ENCODE measurements around the gene POGK.

POGK gene

GRCh38 chr1:166852918-166853317 lies 13.6 kb downstream of the POGK start:
- TF ChIP-seq TEAD4 (IDR thresholded peaks at IDR 0.05) = no peak
- TF ChIP-seq NFIC (IDR thresholded peaks at IDR 0.05) = no peak
- TF ChIP-seq USF1 (IDR thresholded peaks at IDR 0.05) = no peak
- TF ChIP-seq TCF12 (IDR thresholded peaks at IDR 0.05; ENCODE audit: low read depth) = no peak
- TF ChIP-seq YY1 (IDR thresholded peaks at IDR 0.05; ENCODE audit: low read depth) = no peak
- TF ChIP-seq EP300 (IDR thresholded peaks at IDR 0.05; ENCODE audit: borderline replicate concordance) = no peak
- TF ChIP-seq FOXM1 (IDR thresholded peaks at IDR 0.05; ENCODE audit: borderline replicate concordance, low read depth) = no peak
- TF ChIP-seq REST (IDR thresholded peaks at IDR 0.05; ENCODE audit: low read depth) = no peak
- TF ChIP-seq TAF1 (IDR thresholded peaks at IDR 0.05; ENCODE audit: low read depth) = no peak
- no peak for TF ChIP-seq ZBTB7A (IDR thresholded peaks at IDR 0.05; ENCODE audit: low read depth)
- TF ChIP-seq CREB1 (IDR thresholded peaks at IDR 0.05; ENCODE audit: low read depth) = no peak
- no peak for TF ChIP-seq MAX (IDR thresholded peaks at IDR 0.05)
- no peak for TF ChIP-seq CEBPB (IDR thresholded peaks at IDR 0.05)

GRCh38 chr1:166855558-166855957 lies 16.3 kb downstream of the POGK start:
- TF ChIP-seq CEBPB (IDR thresholded peaks at IDR 0.05) (no peak), USF1 (IDR thresholded peaks at IDR 0.05) (no peak), ZBTB7A (IDR thresholded peaks at IDR 0.05; ENCODE audit: low read depth) (no peak), TCF12 (IDR thresholded peaks at IDR 0.05; ENCODE audit: low read depth) (no peak), EP300 (IDR thresholded peaks at IDR 0.05; ENCODE audit: borderline replicate concordance) (no peak), EGR1 (IDR thresholded peaks at IDR 0.05) (no peak), YY1 (IDR thresholded peaks at IDR 0.05; ENCODE audit: low read depth) (no peak), FOXM1 (IDR thresholded peaks at IDR 0.05; ENCODE audit: borderline replicate concordance, low read depth) (no peak), MAX (IDR thresholded peaks at IDR 0.05) (no peak), RAD21 (IDR thresholded peaks at IDR 0.05; ENCODE audit: low read depth) (no peak)

GRCh38 chr1:166857995-166858394 lies 18.7 kb downstream of the POGK start:
- TF ChIP-seq USF1 (IDR thresholded peaks at IDR 0.05) (no peak), EGR1 (IDR thresholded peaks at IDR 0.05) (no peak), YY1 (IDR thresholded peaks at IDR 0.05; ENCODE audit: low read depth) (no peak), TAF1 (IDR thresholded peaks at IDR 0.05; ENCODE audit: low read depth) (no peak), NFIC (IDR thresholded peaks at IDR 0.05) (no peak), REST (IDR thresholded peaks at IDR 0.05; ENCODE audit: low read depth) (no peak), RAD21 (IDR thresholded peaks at IDR 0.05; ENCODE audit: low read depth) (no peak), EP300 (IDR thresholded peaks at IDR 0.05; ENCODE audit: borderline replicate concordance) (no peak), TEAD4 (IDR thresholded peaks at IDR 0.05) (no peak), TCF12 (IDR thresholded peaks at IDR 0.05; ENCODE audit: low read depth) (no peak), ZBTB7A (IDR thresholded peaks at IDR 0.05; ENCODE audit: low read depth) (no peak), FOXM1 (IDR thresholded peaks at IDR 0.05; ENCODE audit: borderline replicate concordance, low read depth) (no peak), MAX (IDR thresholded peaks at IDR 0.05) (no peak), CREB1 (IDR thresholded peaks at IDR 0.05; ENCODE audit: low read depth) (no peak), CEBPB (IDR thresholded peaks at IDR 0.05) (no peak)

- TF ChIP-seq TAF1 (IDR thresholded peaks at IDR 0.05; ENCODE audit: low read depth) (no peak), FOXM1 (IDR thresholded peaks at IDR 0.05; ENCODE audit: borderline replicate concordance, low read depth) (no peak), ZBTB7A (IDR thresholded peaks at IDR 0.05; ENCODE audit: low read depth) (no peak), TEAD4 (IDR thresholded peaks at IDR 0.05) (no peak), REST (IDR thresholded peaks at IDR 0.05; ENCODE audit: low read depth) (no peak), YY1 (IDR thresholded peaks at IDR 0.05; ENCODE audit: low read depth) (no peak), MAX (IDR thresholded peaks at IDR 0.05) (no peak), EP300 (IDR thresholded peaks at IDR 0.05; ENCODE audit: borderline replicate concordance) (no peak), RAD21 (IDR thresholded peaks at IDR 0.05; ENCODE audit: low read depth) (no peak), NFIC (IDR thresholded peaks at IDR 0.05) (no peak)
Measured at GRCh38 chr1:166858726-166859419, 19.6 kb downstream of the POGK start.
